Brain pericyte (primary cell): Measurements from ENCODE around the gene ATP9A.
"Not testable (repeated sequence)": the region's sequence is repeated elsewhere in the genome, so short reads cannot be mapped to it uniquely, and the experiment has no call there.

Experiments used
- DNase-seq: peaks from one replicate; pipeline ENCODE4 v3.0.0-alpha.2; 2012; ENCODE audit warnings: low read depth, low spot score

ATP9A gene

GRCh38 chr20:51791626-51792025, 23.4 kb upstream of the ATP9A start:
- no peak for DNase-seq

- no peak for DNase-seq
These were observed 22.1 kb upstream of the ATP9A start for GRCh38 chr20:51790256-51790655.

GRCh38 chr20:51789434-51789833, 21.2 kb upstream of the ATP9A start:
- DNase-seq: no peak

- no peak for DNase-seq
These were observed 20.6 kb upstream of the ATP9A start for GRCh38 chr20:51788822-51789221.

GRCh38 chr20:51784299-51784698, 16.1 kb upstream of the ATP9A start:
- no peak for DNase-seq

GRCh38 chr20:51778229-51778759, 10.1 kb upstream of the ATP9A start:
- DNase-seq: not testable (repeated sequence)

- no peak for DNase-seq
These were observed 7.1 kb upstream of the ATP9A start for GRCh38 chr20:51775241-51775640.

GRCh38 chr20:51772236-51772635, 4.0 kb upstream of the ATP9A start:
- no peak for DNase-seq

GRCh38 chr20:51769976-51770615, 1.9 kb upstream of the ATP9A start:
- DNase-seq: no peak

- no peak for DNase-seq
These were observed 748 bp upstream of the ATP9A start for GRCh38 chr20:51768759-51769517.

- no peak for DNase-seq
These were observed 960 bp downstream of the ATP9A start for GRCh38 chr20:51766994-51767866.

- not testable (repeated sequence) for DNase-seq
These were observed 2.8 kb downstream of the ATP9A start for GRCh38 chr20:51765381-51765780.

- no peak for DNase-seq
These were observed 4.1 kb downstream of the ATP9A start for GRCh38 chr20:51763965-51764602.

GRCh38 chr20:51760905-51761546, 7.2 kb downstream of the ATP9A start:
- no peak for DNase-seq

GRCh38 chr20:51759769-51760510, 8.2 kb downstream of the ATP9A start:
- DNase-seq: no peak

- no peak for DNase-seq
These were observed 9.1 kb downstream of the ATP9A start for GRCh38 chr20:51758978-51759544.

- no peak for DNase-seq
These were observed 11.0 kb downstream of the ATP9A start for GRCh38 chr20:51757226-51757625.

GRCh38 chr20:51756653-51757052, 11.5 kb downstream of the ATP9A start:
- no peak for DNase-seq

GRCh38 chr20:51753220-51753619, 15.0 kb downstream of the ATP9A start:
- DNase-seq: not testable (repeated sequence)

- DNase-seq: no peak
These were observed 15.7 kb downstream of the ATP9A start for GRCh38 chr20:51752343-51752951.
